Loucy (cell line): ENCODE results near the gene LCA5.

Experiments
- EZH2phosphoT487 ChIP-seq: fragments of 200-600 bp; IDR thresholded peaks from 2 replicates; pipeline ENCODE4 v1.6.1; 2018; ENCODE audit warnings: antibody characterized with exemption, mild to moderate bottlenecking, moderate library complexity, borderline replicate concordance
- TF ChIP-seq, protein P1 (sequence below): fragments of 200-600 bp; sonication (generic); conservative IDR thresholded peaks from 2 replicates; pipeline ENCODE4 v1.5.1; 2014; ENCODE audit warnings: mild to moderate bottlenecking, antibody characterized with exemption, low read length

DNA sequence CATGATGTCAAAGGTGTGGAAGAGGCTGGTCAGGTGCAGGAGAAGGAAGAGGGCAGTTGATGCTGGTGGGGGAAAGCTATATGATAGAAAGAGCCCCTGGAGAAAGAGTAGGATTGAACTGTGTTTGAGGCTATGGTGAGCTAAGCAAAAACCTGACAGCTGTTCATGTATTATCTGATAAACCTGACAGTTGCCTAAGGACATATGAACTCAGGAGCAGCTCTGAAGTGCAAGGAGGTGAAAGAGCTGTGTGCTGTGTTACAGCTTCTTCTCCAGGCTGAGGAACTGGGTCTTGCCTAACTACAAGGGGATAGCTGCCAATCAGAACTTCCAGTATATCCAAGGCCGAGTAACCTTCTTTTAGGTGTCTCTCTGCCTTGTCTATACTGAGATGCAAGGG lies 81.8 kb downstream of the LCA5 start:
- TF ChIP-seq, protein P1, sequence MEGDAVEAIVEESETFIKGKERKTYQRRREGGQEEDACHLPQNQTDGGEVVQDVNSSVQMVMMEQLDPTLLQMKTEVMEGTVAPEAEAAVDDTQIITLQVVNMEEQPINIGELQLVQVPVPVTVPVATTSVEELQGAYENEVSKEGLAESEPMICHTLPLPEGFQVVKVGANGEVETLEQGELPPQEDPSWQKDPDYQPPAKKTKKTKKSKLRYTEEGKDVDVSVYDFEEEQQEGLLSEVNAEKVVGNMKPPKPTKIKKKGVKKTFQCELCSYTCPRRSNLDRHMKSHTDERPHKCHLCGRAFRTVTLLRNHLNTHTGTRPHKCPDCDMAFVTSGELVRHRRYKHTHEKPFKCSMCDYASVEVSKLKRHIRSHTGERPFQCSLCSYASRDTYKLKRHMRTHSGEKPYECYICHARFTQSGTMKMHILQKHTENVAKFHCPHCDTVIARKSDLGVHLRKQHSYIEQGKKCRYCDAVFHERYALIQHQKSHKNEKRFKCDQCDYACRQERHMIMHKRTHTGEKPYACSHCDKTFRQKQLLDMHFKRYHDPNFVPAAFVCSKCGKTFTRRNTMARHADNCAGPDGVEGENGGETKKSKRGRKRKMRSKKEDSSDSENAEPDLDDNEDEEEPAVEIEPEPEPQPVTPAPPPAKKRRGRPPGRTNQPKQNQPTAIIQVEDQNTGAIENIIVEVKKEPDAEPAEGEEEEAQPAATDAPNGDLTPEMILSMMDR = no peak
- TF ChIP-seq EZH2phosphoT487 = no peak
